Heart left ventricle (tissue), 16 donors: ENCODE measurements around the gene ZNF785. TPM values are rescaled to one million over a fixed set of nuclear protein-coding genes. Genes with fewer than 3 reads are reported as not detected.
A peak's percentile ranks its signal among the peaks of the same experiment; 100 is the strongest.

ENCODE experiments used
- ATAC-seq, 4 donors: fragments of 200-7000 bp; cut with Tn5 transposase; one replicate each; pipeline ENCODE4 v1.9.1; 2020 to 2022; ENCODE audit warnings: moderate library complexity in 4 of 4, mild to moderate bottlenecking in 3 of 4, moderate number of reproducible peaks in 1 of 4
- DNase-seq, 5 donors: peaks; one replicate each; pipeline ENCODE4 v3.0.0-alpha.2; 2020
- H3K27ac ChIP-seq, 12 donors: fragments of 200-600 bp; sonication (generic) in 4 of 12; one replicate each; pipeline versions ENCODE4 v1.5.0 to v1.8.0; 2016 to 2022; ENCODE audit warnings: mild to moderate bottlenecking in 2 of 12
- H3K27me3 ChIP-seq, 9 donors: fragments of 200-600 bp; sonication (generic) in 2 of 9; one replicate each; pipeline versions ENCODE4 v1.5.1 to v1.8.0; 2016 to 2022; ENCODE audit warnings: mild to moderate bottlenecking in 3 of 9
- H3K36me3 ChIP-seq, 9 donors: fragments of 200-600 bp; sonication (generic) in 2 of 9; one replicate each; pipeline versions ENCODE4 v1.5.0 to v1.8.0; 2018 to 2022; ENCODE audit warnings: mild to moderate bottlenecking in 2 of 9
- H3K4me1 ChIP-seq, 12 donors: fragments of 200-600 bp; sonication (generic) in 4 of 12; one replicate each; pipeline versions ENCODE4 v1.5.0 to v1.8.0; 2016 to 2022; ENCODE audit warnings: mild to moderate bottlenecking in 3 of 12
- H3K4me3 ChIP-seq, 12 donors: fragments of 200-600 bp; sonication (generic) in 4 of 12; one replicate each; pipeline versions ENCODE4 v1.5.0 to v1.8.0; 2017 to 2022; ENCODE audit warnings: mild to moderate bottlenecking in 9 of 12, moderate library complexity in 4 of 12
- H3K9me3 ChIP-seq, 12 donors: fragments of 200-600 bp; sonication (generic) in 4 of 12; one replicate each; pipeline versions ENCODE4 v1.5.0 to v1.8.0; 2016 to 2022; ENCODE audit warnings: mild to moderate bottlenecking in 1 of 12
- POLR2A ChIP-seq, 2 donors: fragments of 450-650 bp; IDR thresholded peaks; one replicate each; pipeline ENCODE4 v1.6.1; 2017; ENCODE audit warnings: antibody characterized with exemption in 2 of 2, mild to moderate bottlenecking in 2 of 2, moderate library complexity in 2 of 2
- whole genome bisulfite sequencing, 4 donors: extraction: QIAGEN DNeasy Blood & Tissue Kit in 2 of 4; methylation state at CpG; one replicate each; pipeline versions ENCODE4 v1.1.5 to v1.1.7; 2013 to 2018; 5-methylcytosine and 5-hydroxymethylcytosine counted together
- intact Hi-C, 10 donors: fragments of 100-400 bp; cut with DNase I; formaldehyde crosslinking; loops; one replicate each; pipeline versions ENCODE4 v1.11.1 to v1.14.2; 2022
- polyA plus RNA-seq, 2 donors: library from polyadenylated mRNA; stranded (reverse); fragments of 200-250 nt; gene quantifications; one replicate each; pipeline ENCODE4 v1.2.3, GENCODE V29; 2013
- total RNA-seq, 9 donors: library from RNA; depleted of rRNA in 2 of 9; stranded (reverse); fragments of >200 nt in 2 of 9; fragmentation: NEBNext Ultra II Directional in 3 of 9; extraction: Animal tissue kit (Norgen Biotek cat#: 25700) in 3 of 9; gene quantifications; one replicate each; pipeline versions ENCODE4 v1.1.0 to v1.2.4, GENCODE V29; 2016 to 2023
- TF ChIP-seq, protein P1 (sequence below), 12 donors: fragments of 200-600 bp; sonication (generic) in 4 of 12; IDR thresholded peaks; one replicate each; pipeline versions ENCODE4 v1.5.0 to v1.8.0; 2018 to 2022; ENCODE audit warnings: antibody characterized with exemption in 12 of 12, mild to moderate bottlenecking in 5 of 12
- donor health status: ischemic (EF 13 %, LVEDD 7.1; RV severe dilation, severe dysfunction).
- donor health status: healthy with polysubstance abuse.
- donor health status: DM: no; HTN: yes; CAD: no.
- donor health status: DM: no; HTN: no; CAD: no.
- donor health status: ischemic (EF 25% LVEDD 6.9; RV normal size, moderate dysfunction).
- donor health status: ischemic (EF 25% LVEDD 5.7; RV mildly dilated, moderate dysfunction).
- donor health status: healthy.
- donor health status: DM: yes; HTN: yes; CAD: no.
- donor health status: ischemic (EF 35%, LVEDD 5.7; RV mildly dilated, moderate dysfunction).
- donor health status: nonischemic (EF 11% LVEDD 7.7; RV severe dilation, severe dysfunction).
- donor health status: DM: yes; HTN: yes; CAD: no.
- donor health status: PGD.
- donor health status: ischemic (EF 29% LVEDD 5.4; RV normal size, mild dysfunction).
- donor health status: nonischemic (EF 23%, LVEDD 6.1; RV moderate dilation, normal function).

ZNF785 gene
- total and polyA plus RNA-seq, 11 donors, result 2.9 to 10.9 (median 4.5) TPM

DNA sequence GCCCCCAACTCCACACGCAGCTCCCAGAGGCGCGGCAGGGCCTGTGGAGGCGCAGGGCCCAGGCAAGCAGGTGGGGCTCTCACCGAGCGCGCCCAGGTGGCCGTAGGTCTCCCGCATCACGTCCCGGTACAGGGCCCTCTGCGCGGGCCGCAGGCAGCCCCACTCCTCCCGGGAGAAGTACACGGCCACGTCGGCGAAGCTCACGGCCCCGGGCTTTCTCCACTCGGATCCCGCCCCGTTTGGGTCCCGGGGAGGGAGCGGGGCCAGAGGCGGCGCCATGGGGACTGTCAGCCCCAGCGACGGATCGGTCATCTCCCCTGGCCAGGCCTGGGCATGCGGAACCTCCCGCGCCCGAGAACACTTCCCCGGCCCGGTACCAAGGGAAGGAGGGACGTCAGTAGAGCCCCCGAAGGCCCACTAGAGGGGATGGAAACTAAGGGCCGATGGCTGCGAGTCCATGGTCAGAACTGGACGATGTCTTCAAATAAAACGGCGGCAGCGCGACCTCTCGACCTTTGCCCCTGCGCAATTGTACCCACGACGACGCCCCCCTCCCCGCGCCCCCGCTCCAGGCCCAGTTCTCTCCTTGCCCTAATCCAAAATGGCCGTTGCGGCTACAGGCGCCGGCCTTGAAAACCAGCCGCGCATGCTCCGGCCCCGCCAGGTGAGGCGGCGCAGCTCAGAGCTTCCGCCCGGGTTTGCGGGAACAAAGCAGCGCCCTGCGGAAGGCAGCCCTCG, 51.0 kb downstream of the ZNF785 start, which contains the start of gene ZNF747:
Gene ZNF747 (minus strand): TSS at position 491 of the 738 bp plus-strand sequence. CDS start 179 bp downstream, at position 312.
- 0 to 1% (median 0%) methylated on average over 19 to 70 of the region's 70 CpGs for WGBS, 4 donors
- intact Hi-C loops, result loop anchor here (1.0 to 10.0 kb wide), 9 partner anchors 22 to 104 kb away; partner anchors contain the start of genes ZNF764 (in 9 of the 10), ZNF688 (in 5 of the 10), DCTPP1 (in 1 of the 10) and ZNF785 (in 1 of the 10)
- TF ChIP-seq POLR2A (IDR thresholded peaks at IDR 0.05), result peak in 1 of 2 donors; percentile 63
- TF ChIP-seq, protein P1, sequence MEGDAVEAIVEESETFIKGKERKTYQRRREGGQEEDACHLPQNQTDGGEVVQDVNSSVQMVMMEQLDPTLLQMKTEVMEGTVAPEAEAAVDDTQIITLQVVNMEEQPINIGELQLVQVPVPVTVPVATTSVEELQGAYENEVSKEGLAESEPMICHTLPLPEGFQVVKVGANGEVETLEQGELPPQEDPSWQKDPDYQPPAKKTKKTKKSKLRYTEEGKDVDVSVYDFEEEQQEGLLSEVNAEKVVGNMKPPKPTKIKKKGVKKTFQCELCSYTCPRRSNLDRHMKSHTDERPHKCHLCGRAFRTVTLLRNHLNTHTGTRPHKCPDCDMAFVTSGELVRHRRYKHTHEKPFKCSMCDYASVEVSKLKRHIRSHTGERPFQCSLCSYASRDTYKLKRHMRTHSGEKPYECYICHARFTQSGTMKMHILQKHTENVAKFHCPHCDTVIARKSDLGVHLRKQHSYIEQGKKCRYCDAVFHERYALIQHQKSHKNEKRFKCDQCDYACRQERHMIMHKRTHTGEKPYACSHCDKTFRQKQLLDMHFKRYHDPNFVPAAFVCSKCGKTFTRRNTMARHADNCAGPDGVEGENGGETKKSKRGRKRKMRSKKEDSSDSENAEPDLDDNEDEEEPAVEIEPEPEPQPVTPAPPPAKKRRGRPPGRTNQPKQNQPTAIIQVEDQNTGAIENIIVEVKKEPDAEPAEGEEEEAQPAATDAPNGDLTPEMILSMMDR (IDR thresholded peaks at IDR 0.05), result peak in 2 of 12 donors; percentile 12 to 13
- Histone ChIP-seq H3K4me1 (peaks cover 0 to 34% (median 21%) of the 10 kb centered on the region in 12 donors), H3K9me3 (no peaks in the 10 kb centered on the region), H3K36me3 (peaks cover 0 to 28% (median 23%) of the 10 kb centered on the region in 9 donors), H3K4me3 (peak within 1 kb of the TSS; percentile 31 to 94 (median 82)), H3K27ac (peak within 1 kb of the TSS; percentile 86 to 99 (median 94)), H3K27me3 (no peaks in the 10 kb centered on the region)
- ATAC-seq, result peak; percentile 88 to 95 (median 90)
- DNase-seq, result peak; percentile 95 to 96 (median 96)

DNA sequence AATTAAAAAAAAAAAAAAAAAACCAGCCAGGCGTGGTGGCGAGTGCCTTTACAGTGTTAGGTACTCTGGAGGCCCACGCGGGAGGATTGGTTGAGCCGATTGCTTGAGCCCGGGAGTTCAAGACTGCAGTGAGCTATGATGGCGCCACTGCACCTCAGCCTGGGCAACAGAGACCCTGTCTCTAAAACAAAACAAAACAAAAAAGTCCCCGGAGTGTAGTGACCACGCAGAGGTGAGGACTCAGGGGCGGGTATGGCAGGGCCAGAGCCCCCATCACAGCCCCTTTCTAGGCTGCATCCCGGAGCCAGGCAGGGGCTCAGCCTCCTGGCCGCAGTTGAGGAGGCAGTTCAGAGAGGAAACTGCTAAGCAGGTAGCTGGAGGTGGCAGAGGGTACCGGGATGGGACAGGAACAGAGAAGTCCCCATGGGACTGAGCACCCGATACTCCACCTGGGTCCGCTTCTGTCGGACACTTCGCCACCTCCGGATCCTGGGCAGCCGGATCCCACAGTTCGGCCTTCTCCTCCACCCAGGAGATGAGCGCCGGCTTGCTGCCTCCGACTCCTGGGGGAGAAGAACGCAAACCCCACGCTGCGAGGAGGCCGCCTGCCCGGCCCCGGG, 51.6 kb downstream of the ZNF785 start:
- 21 to 30% (median 25%) methylated on average over 20 to 29 of the region's 29 CpGs for WGBS, 4 donors
- TF ChIP-seq, protein P1 (IDR thresholded peaks at IDR 0.05), result no peak
- no peak for TF ChIP-seq POLR2A (IDR thresholded peaks at IDR 0.05)
- Histone ChIP-seq H3K4me3 (peak overlapping the region; percentile 31 to 94 (median 82)), H3K36me3 (peaks cover 0 to 28% (median 23%) of the 10 kb centered on the region in 9 donors), H3K27ac (peak overlapping the region; percentile 86 to 99 (median 94)), H3K27me3 (no peaks in the 10 kb centered on the region), H3K9me3 (no peaks in the 10 kb centered on the region), H3K4me1 (peaks cover 0 to 32% (median 20%) of the 10 kb centered on the region in 12 donors)
- ATAC-seq (peak in 2 of 4 donors; percentile 2 to 3), DNase-seq (peak in 1 of 5 donors; percentile 67)
- intact Hi-C loops, result loop anchor here in 9 of 10 donors (1.0 to 10.0 kb wide), 8 partner anchors 23 to 103 kb away; partner anchors contain the start of genes ZNF764 (in 5 of the 9), ZNF688 (in 4 of the 9) and DCTPP1 (in 1 of the 9)

DNA sequence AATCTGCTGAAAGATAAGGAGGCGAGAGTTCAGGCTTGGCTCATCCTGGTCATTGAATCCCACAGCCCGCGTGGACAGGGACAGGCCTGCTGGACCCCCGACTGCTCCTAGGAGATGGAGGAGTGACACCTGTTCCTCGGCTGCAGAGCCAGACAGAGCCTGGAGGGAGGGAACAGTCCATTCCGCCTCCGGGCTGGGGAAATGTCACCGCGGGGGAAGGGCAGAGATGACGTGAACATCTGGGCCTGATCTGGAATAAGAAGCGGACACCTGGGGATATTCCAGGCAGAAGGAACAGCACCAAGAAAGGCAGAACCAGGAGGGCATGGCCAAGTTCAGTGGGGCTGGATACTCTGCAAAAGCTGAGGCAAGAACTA, 52.4 kb downstream of the ZNF785 start:
- WGBS, 4 donors, result 61 to 75% (median 64%) methylated on average over 10 to 11 of the region's 11 CpGs
- intact Hi-C loops, result loop anchor here in 4 of 10 donors (5.0 to 10.0 kb wide), 3 partner anchors 39 to 102 kb away; partner anchors contain the start of gene ZNF688 (in 3 of the 4)

More for the DNA sequence above, 52.4 kb downstream of the ZNF785 start:
- no peak for ATAC-seq
- Histone ChIP-seq H3K27me3 (no peaks in the 10 kb centered on the region), H3K27ac (peak overlapping the region in 2 of 12 donors; percentile 94), H3K4me1 (peaks cover 0 to 37% (median 24%) of the 10 kb centered on the region in 12 donors), H3K4me3 (peak overlapping the region in 3 of 12 donors; percentile 79 to 94 (median 81)), H3K9me3 (no peaks in the 10 kb centered on the region), H3K36me3 (peaks cover 0 to 28% (median 23%) of the 10 kb centered on the region in 9 donors)
- no peak for TF ChIP-seq POLR2A (IDR thresholded peaks at IDR 0.05)
- TF ChIP-seq, protein P1 (IDR thresholded peaks at IDR 0.05), result no peak
- DNase-seq, result peak in 1 of 5 donors; percentile 64
